ENCODE results near the gene NEK4.

NEK4 gene

GRCh38 chr3:52792961-52793695 lies 22.4 kb upstream of the NEK4 start:
- DNase-seq (ENCODE audit: low spot score) = no peak

GRCh38 chr3:52792413-52792812 lies 21.7 kb upstream of the NEK4 start:
- DNase-seq (ENCODE audit: low spot score) = no peak

- DNase-seq (ENCODE audit: low spot score) = no peak
These were observed 21.2 kb upstream of the NEK4 start for GRCh38 chr3:52791928-52792327.

GRCh38 chr3:52791366-52791765 lies 20.6 kb upstream of the NEK4 start:
- DNase-seq (ENCODE audit: low spot score) = no peak

- DNase-seq (ENCODE audit: low spot score) = no peak
These were observed 20.0 kb upstream of the NEK4 start for GRCh38 chr3:52790741-52791140.

- no peak for DNase-seq (ENCODE audit: low spot score)
These were observed 19.6 kb upstream of the NEK4 start for GRCh38 chr3:52790337-52790736.

- no peak for DNase-seq (ENCODE audit: low spot score)
These were observed 19.0 kb upstream of the NEK4 start for GRCh38 chr3:52789746-52790040.

- DNase-seq (ENCODE audit: low spot score) = no peak
These were observed 18.4 kb upstream of the NEK4 start for GRCh38 chr3:52788890-52789745.

- DNase-seq (ENCODE audit: low spot score) = no peak
These were observed 17.2 kb upstream of the NEK4 start for GRCh38 chr3:52787672-52788625.

- DNase-seq (ENCODE audit: low spot score) = no peak
These were observed 16.5 kb upstream of the NEK4 start for GRCh38 chr3:52787246-52787645.

GRCh38 chr3:52786330-52787215 lies 15.8 kb upstream of the NEK4 start:
- DNase-seq (ENCODE audit: low spot score) = no peak

GRCh38 chr3:52784931-52785590 lies 14.3 kb upstream of the NEK4 start:
- no peak for DNase-seq (ENCODE audit: low spot score)

GRCh38 chr3:52784021-52784621 lies 13.4 kb upstream of the NEK4 start:
- no peak for DNase-seq (ENCODE audit: low spot score)

- no peak for DNase-seq (ENCODE audit: low spot score)
These were observed 12.4 kb upstream of the NEK4 start for GRCh38 chr3:52783211-52783555.

- DNase-seq (ENCODE audit: low spot score) = no peak
These were observed 11.9 kb upstream of the NEK4 start for GRCh38 chr3:52782412-52783210.

- no peak for DNase-seq (ENCODE audit: low spot score)
These were observed 11.0 kb upstream of the NEK4 start for GRCh38 chr3:52781741-52782140.

GRCh38 chr3:52779837-52780585 lies 9.3 kb upstream of the NEK4 start:
- no peak for DNase-seq (ENCODE audit: low spot score)

GRCh38 chr3:52779011-52779836 lies 8.5 kb upstream of the NEK4 start:
- DNase-seq (ENCODE audit: low spot score) = no peak
